IPS-NIHi11 (cell line): ENCODE data around the gene SUV39H1.

Experiments
- DNase-seq: peaks from one replicate; pipeline ENCODE4 v3.0.0; 2012; ENCODE audit warnings: mixed read lengths, low spot score

Gene SUV39H1

GRCh38 chrX:48715072-48715471 is 18.5 kb downstream of the SUV39H1 start:
- DNase-seq = no peak

- no peak for DNase-seq
Measured at GRCh38 chrX:48715876-48716502, 19.5 kb downstream of the SUV39H1 start.

- no peak for DNase-seq
Measured at GRCh38 chrX:48719958-48720357, 23.4 kb downstream of the SUV39H1 start.

- no peak for DNase-seq
Measured at GRCh38 chrX:48720577-48721250, 24.2 kb downstream of the SUV39H1 start.

- DNase-seq = no peak
Measured at GRCh38 chrX:48721916-48722315, 25.4 kb downstream of the SUV39H1 start.

GRCh38 chrX:48726596-48726995 is 30.1 kb downstream of the SUV39H1 start:
- DNase-seq = no peak

GRCh38 chrX:48728653-48729052 is 32.1 kb downstream of the SUV39H1 start:
- no peak for DNase-seq

GRCh38 chrX:48736303-48736702 is 39.8 kb downstream of the SUV39H1 start:
- DNase-seq = no peak

GRCh38 chrX:48736878-48737212 is 40.3 kb downstream of the SUV39H1 start:
- no peak for DNase-seq

- peak; percentile 92 for DNase-seq
Measured at GRCh38 chrX:48737213-48737938, 40.8 kb downstream of the SUV39H1 start.

- no peak for DNase-seq
Measured at GRCh38 chrX:48737940-48738339, 41.4 kb downstream of the SUV39H1 start.

GRCh38 chrX:48741834-48742233 is 45.3 kb downstream of the SUV39H1 start:
- no peak for DNase-seq

GRCh38 chrX:48745222-48745621 is 48.7 kb downstream of the SUV39H1 start:
- no peak for DNase-seq

- DNase-seq = peak; percentile 14
Measured at GRCh38 chrX:48747415-48748016, 51.0 kb downstream of the SUV39H1 start.

GRCh38 chrX:48749182-48749581 is 52.6 kb downstream of the SUV39H1 start:
- no peak for DNase-seq

GRCh38 chrX:48751343-48751742 is 54.8 kb downstream of the SUV39H1 start:
- no peak for DNase-seq

GRCh38 chrX:48752498-48752897 is 56.0 kb downstream of the SUV39H1 start:
- DNase-seq = no peak

GRCh38 chrX:48753708-48754228 is 57.2 kb downstream of the SUV39H1 start:
- DNase-seq = no peak

GRCh38 chrX:48754238-48754637 is 57.7 kb downstream of the SUV39H1 start:
- no peak for DNase-seq
